Measurements from ENCODE around the gene LENG1.
"Not testable (repeated sequence)": the region's sequence is repeated elsewhere in the genome, so short reads cannot be mapped to it uniquely, and the experiment has no call there.

GRCh38 chr19:54194463-54194862, 34.9 kb upstream of the LENG1 start:
- TF ChIP-seq, protein P1, sequence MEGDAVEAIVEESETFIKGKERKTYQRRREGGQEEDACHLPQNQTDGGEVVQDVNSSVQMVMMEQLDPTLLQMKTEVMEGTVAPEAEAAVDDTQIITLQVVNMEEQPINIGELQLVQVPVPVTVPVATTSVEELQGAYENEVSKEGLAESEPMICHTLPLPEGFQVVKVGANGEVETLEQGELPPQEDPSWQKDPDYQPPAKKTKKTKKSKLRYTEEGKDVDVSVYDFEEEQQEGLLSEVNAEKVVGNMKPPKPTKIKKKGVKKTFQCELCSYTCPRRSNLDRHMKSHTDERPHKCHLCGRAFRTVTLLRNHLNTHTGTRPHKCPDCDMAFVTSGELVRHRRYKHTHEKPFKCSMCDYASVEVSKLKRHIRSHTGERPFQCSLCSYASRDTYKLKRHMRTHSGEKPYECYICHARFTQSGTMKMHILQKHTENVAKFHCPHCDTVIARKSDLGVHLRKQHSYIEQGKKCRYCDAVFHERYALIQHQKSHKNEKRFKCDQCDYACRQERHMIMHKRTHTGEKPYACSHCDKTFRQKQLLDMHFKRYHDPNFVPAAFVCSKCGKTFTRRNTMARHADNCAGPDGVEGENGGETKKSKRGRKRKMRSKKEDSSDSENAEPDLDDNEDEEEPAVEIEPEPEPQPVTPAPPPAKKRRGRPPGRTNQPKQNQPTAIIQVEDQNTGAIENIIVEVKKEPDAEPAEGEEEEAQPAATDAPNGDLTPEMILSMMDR (IDR thresholded peaks at IDR 0.05; ENCODE audit: low read depth, low read length), result not testable (repeated sequence)
- not testable (repeated sequence) for TF ChIP-seq EZH2phosphoT487 (IDR thresholded peaks at IDR 0.05; ENCODE audit: low read depth)

Data from OCI-LY3 (cell line).